K562 (cell line): ENCODE measurements around the gene VPREB3.

Source experiments
- BDP1 ChIP-seq: IDR thresholded peaks from 3 replicates; pipeline ENCODE4 v1.6.1; 2011; ENCODE audit not compliant: insufficient read length, insufficient read depth
- CTCF ChIP-seq, 3 experiments: IDR thresholded peaks in 2 of 3; conservative IDR thresholded peaks in 1 of 3; 2 replicates each; pipeline ENCODE4 v1.5.1; 2011 to 2012; ENCODE audit warnings: low read length in 3 of 3, mild to moderate bottlenecking in 3 of 3, control low read depth in 2 of 3, improper control_type of control experiment in 1 of 3, inconsistent platforms in 1 of 3, low read depth in 1 of 3, mixed read lengths in 1 of 3, moderate library complexity in 1 of 3; ENCODE audit not compliant: insufficient read depth in 2 of 3
- EP300 ChIP-seq: IDR thresholded peaks from 2 replicates; pipeline ENCODE4 v1.6.1; 2012; ENCODE audit warnings: low read length, improper control_type of control experiment
- HMGN3 ChIP-seq: IDR thresholded peaks from 2 replicates; pipeline ENCODE4 v1.6.1; 2011; ENCODE audit warnings: borderline replicate concordance, low read depth, mild to moderate bottlenecking, mixed read lengths, low read length; ENCODE audit not compliant: insufficient read length; ENCODE audit errors: extremely low read depth
- RERE ChIP-seq: sonication (generic); formaldehyde crosslinking; IDR thresholded peaks from 2 replicates; pipeline ENCODE4 v1.8.0; 2023; ENCODE audit warnings: missing genetic modification reagents, mild to moderate bottlenecking, borderline replicate concordance
- TEAD2 ChIP-seq: fragments of 450-650 bp; IDR thresholded peaks from 2 replicates; pipeline ENCODE4 v1.6.1; 2016; ENCODE audit warnings: missing genetic modification characterization, control low read depth, missing compliant biosample characterization
- ZBTB33 ChIP-seq: sonication (generic); formaldehyde crosslinking; IDR thresholded peaks from 2 replicates; pipeline ENCODE4 v1.8.1; 2023; ENCODE audit warnings: mild to moderate bottlenecking, missing genetic modification reagents
- ZNF274 ChIP-seq: IDR thresholded peaks from 2 replicates; pipeline ENCODE4 v1.6.1; 2011; ENCODE audit warnings: low read depth, mild to moderate bottlenecking, low read length, moderate library complexity, borderline replicate concordance
- ZNF561 ChIP-seq: fragments of 450-650 bp; formaldehyde crosslinking; conservative IDR thresholded peaks from 2 replicates; pipeline ENCODE4 v1.4.0; 2020; ENCODE audit warnings: mild to moderate bottlenecking, moderate library complexity
- TF ChIP-seq, protein P1 (sequence below), 3 experiments: fragments of 200-800 bp in 1 of 3; fragments of 250-450 bp in 1 of 3; fragments of 450-650 bp in 1 of 3; sonication (Bioruptor Pico) in 1 of 3; sonication (Bioruptor generic) in 1 of 3; formaldehyde crosslinking in 1 of 3; IDR thresholded peaks; 2 replicates each; pipeline versions ENCODE4 v1.6.1 to v1.8.0; 2016 to 2022; ENCODE audit warnings: mild to moderate bottlenecking in 2 of 3, missing genetic modification characterization in 2 of 3, missing compliant biosample characterization in 1 of 3, moderate library complexity in 1 of 3

DNA sequence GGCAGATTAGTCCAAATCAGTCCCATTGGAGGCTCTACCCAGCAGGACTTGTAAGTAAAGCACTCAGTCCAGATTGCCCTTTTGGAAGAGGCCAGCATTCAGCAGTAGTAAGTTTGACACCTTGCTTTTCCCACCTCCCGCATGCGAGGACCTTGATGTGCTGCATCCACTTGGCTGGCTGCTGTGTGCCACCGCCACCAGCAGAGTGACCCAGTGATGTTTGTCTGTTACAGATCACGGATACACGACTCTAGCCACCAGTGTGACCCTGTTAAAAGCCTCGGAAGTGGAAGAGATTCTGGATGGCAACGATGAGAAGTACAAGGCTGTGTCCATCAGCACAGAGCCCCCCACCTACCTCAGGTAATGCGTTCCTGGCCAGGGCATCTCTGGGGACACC is 39.1 kb upstream of the VPREB3 start:
- no peak for TF ChIP-seq TEAD2 (tag)
- TF ChIP-seq CTCF (IDR thresholded peaks at IDR 0.05 in 2 of 3, conservative IDR thresholded peaks at IDR 0.05 in 1 of 3; ENCODE audit: insufficient read depth in 2 of 3, low read depth in 1 of 3, low read length in 3 of 3), result no peak
- no peak for TF ChIP-seq ZNF561 (CRISPR knock-in tag)
- TF ChIP-seq, protein P1, sequence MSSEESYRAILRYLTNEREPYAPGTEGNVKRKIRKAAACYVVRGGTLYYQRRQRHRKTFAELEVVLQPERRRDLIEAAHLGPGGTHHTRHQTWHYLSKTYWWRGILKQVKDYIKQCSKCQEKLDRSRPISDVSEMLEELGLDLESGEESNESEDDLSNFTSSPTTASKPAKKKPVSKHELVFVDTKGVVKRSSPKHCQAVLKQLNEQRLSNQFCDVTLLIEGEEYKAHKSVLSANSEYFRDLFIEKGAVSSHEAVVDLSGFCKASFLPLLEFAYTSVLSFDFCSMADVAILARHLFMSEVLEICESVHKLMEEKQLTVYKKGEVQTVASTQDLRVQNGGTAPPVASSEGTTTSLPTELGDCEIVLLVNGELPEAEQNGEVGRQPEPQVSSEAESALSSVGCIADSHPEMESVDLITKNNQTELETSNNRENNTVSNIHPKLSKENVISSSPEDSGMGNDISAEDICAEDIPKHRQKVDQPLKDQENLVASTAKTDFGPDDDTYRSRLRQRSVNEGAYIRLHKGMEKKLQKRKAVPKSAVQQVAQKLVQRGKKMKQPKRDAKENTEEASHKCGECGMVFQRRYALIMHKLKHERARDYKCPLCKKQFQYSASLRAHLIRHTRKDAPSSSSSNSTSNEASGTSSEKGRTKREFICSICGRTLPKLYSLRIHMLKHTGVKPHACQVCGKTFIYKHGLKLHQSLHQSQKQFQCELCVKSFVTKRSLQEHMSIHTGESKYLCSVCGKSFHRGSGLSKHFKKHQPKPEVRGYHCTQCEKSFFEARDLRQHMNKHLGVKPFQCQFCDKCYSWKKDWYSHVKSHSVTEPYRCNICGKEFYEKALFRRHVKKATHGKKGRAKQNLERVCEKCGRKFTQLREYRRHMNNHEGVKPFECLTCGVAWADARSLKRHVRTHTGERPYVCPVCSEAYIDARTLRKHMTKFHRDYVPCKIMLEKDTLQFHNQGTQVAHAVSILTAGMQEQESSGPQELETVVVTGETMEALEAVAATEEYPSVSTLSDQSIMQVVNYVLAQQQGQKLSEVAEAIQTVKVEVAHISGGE (CRISPR knock-in tag; IDR thresholded peaks at IDR 0.05), result no peak
- no peak for TF ChIP-seq BDP1
- TF ChIP-seq ZNF274, result no peak
- TF ChIP-seq HMGN3, result no peak
- no peak for TF ChIP-seq RERE (CRISPR knock-in tag)
- TF ChIP-seq EP300, result no peak
- peak; percentile 89; the same call in 1 of the 2 replicates for TF ChIP-seq ZBTB33 (CRISPR knock-in tag)
